Stimulated activated CD8-positive, alpha-beta memory T cell treated with anti-CD3 and anti-CD28 coated beads, Interleukin-4, amount 100 ng/mL, for 1 hour (primary cell): ENCODE results near the gene ANKDD1A.

Experiments used
- DNase-seq, 2 donors: peaks; one replicate each; pipeline ENCODE4 v3.0.0-alpha.2; 2020; ENCODE audit warnings: low read depth in 2 of 2, low spot score in 1 of 2

The ANKDD1A gene

DNA sequence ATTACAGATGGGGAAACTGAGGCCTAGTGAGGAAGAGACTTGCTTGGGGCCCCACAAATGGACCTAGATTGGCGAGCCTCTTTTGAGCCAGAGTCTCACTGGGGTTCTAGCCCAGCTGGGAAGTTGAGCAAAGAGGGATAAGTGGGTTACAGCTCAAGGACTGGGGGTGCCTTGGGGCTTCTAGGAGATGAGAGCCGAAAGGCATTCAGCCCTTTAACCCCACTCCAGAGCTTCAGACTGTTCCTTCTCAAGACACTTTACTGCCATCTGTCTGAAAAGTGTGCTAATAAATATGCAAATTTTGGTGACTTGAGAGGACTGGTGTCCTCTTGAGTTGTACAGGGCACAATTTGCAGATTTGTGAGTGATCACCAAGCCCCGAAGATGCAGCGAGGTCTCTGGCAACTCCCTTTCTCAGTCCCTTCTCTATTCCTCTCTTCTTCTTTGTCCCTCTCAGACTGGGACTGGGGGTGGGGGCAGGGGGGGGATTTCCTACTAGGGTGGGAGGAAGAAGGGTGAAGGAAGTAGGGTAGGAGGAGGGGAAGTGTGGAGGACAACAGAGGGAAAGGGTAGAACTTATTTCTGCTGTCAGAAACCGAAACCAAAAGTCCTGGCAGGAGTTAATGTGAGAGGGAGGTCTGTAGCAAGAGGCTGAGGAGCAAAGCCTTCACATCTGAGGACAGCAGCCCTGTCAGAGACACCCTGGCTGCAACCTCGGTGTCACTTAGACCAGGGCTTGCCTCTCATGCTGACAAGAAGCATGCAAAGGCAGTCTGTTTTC, 16.2 kb upstream of the ANKDD1A start:
- no peak for DNase-seq

DNA sequence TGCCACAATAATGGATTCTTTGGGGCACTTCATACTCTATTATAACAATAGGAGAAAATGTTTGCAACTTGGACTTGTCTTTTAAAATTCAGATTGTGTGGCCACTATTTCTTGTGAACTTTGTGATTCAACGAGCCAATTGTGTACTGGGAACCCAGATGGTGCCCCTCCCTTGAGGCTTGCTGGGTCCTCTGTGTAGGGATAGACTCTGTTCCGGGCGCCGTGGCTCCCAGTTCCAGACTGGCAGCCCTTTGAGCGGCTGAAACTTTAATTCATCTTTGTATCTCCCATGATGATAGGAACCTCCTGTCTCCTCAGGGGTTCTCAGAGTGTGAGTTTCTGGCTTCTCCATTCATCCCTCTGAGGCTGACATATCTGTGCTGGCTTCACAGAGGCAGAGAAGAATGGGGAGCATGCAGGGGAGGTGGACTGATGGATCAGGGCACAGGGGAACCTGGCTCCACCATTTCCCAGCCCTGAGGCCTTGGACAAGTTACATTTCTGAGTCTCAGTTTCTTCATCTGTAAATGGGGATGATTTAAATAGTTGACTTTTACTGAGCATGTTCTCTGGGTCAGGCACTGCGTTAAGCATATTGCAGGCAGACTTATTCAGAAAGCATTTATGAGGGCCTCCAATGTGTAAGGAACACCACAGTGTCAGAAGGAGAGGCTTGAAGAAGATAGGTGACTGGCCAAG, 15.2 kb upstream of the ANKDD1A start:
- DNase-seq = no peak

DNA sequence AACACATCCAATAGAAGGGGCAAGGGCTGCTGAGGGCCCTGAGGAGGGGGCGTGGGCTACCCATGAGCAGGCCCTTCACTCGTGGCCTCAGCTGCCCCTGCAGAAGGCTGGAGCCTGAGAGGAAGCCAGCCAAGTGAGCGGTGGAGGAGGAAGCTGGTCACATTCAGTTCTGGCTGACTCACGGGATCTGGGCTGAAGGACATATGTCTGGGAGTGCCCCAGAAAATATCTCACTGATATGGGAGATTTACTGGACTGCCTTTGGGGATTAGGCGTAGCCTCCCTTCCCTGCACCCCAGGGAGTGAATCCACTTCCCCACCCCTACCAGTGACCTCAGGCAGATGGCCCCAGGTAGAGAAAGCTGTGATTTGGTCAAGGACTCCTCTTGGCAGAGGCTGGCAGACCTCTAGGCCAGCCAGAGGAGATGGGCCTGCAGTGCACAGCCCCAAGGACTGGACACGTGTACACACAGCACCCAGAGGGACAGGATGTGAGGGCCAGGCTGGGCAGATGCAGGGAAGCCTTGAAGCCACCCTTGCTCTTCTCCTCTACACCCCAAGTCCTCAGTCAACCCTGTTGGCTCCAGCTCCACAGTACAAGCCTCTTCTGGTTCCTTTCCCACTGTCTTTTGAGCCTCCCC, 14.2 kb upstream of the ANKDD1A start:
- DNase-seq = no peak

DNA sequence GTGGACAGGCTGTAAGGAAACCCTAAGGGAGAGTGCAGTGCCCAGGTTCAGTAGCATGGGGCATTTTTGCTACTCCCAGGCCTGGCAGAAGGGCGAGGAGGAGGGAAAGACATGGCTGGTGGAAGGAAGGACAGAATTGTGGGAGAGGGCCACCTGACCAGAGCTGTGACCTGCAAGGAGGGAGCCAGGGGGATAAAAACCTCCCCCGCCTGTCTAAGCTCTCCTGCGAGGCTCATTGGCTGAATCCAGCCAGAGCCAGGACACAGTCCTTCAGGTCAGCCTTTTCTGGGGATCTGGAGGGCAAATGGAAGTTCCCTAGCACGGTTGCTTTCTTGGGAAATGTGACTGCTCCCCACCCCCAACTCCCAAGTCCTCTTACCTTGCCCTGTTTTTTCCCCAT, 13.3 kb upstream of the ANKDD1A start:
- no peak for DNase-seq

DNA sequence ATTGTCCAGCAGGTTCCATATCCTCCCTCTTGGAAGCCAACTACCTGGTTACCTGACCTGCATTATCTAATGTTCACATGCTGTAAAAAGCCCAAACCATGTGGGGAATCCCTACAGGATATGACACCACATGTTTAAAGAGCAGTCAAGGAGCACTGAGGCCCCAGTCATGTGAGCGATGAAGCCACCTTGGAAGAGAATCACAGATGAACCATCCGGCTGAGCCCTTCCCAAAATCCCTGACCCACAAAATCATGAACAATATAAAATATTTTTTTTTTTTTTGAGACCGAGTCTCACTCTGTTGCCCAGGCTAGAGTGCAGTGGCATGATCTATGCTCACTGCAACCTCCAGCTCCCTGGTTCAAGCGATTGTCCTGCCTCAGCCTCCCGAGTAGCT, 10.6 kb upstream of the ANKDD1A start:
- no peak for DNase-seq

DNA sequence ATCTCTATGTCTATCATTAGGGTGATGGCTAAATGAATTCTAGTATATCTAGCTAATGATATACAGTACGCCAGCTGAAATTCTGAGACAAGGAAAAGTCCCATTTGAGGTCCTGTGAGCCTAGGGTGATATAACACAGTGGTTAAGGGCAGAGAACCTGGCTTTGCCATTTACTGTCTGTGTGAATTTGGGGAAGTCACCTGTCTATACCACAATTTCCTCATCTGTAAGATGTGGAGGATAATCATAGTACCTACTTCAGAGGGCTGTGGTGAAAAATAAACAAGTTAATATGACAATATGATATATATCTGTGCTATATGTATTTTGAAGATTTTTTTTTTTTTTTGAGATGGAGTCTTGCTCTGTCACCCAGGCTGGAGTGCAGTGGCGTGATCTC, 9.8 kb upstream of the ANKDD1A start:
- DNase-seq = no peak

DNA sequence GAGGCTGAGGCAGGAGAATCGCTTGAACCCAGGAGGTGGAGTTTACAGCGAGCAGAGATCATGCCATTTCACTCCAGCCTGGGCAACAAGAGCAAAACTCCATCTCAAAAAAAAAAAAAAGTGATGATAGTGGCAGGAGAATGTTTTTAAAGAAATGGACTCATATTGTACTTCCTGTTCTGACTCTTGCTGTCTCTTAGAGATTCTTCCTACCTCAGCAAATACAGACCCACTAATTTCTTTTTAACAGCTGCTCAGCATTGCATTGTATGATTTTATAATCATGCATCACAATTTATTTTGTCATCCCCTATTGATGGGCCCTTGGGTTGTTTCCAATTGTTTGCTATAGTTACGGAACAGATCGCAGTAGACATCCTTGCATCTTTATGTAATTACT, 8.8 kb upstream of the ANKDD1A start:
- DNase-seq = no peak

DNA sequence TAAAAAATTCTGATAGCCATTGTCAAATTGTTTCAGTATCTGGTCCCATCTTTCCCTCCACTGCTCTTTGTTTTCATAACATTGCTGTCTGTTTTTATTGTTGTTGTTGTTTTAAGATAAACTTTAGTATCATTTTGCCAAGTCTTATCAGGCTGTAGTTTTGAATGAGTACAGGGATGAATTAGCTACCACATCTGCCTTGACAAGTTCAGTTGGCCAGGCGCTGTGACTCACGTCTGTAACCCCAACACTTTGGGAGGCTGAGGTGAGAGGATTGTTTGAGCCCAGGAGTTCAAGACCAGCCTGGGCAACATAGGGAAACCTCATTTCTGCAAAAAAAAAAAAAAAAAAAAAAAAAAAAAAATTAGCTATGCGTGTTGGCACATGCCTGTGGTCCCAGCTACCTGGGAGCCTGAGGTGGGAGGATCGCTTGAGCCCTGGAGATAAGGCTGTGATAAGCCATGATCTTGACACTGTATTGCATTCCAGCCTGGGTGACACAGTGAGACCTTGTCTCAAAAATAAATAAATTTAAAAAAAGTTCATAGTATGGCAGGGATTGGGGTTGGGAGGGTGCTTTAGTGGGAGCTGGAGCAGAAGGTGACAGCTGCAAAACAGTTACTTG, 8.3 kb upstream of the ANKDD1A start:
- no peak for DNase-seq

DNA sequence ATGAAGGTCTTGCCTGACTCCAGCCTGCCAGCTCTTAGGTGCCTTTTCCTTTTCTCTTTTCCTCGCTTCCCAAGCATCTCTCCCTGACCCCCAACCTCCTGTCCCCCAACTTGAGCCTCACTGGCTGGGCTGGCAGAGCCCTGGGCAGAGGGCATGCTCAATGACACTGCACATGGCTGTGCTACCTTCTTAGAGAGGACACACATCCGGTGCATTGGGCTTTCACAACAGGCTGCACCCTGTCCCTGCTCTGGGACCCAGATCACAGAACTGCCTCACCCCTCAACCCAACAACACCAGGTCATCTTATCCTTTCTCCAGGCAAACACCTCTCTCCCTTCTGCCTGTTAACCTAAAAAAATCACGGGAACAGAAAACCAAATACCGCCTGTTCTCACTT, 7.5 kb upstream of the ANKDD1A start:
- DNase-seq = no peak

DNA sequence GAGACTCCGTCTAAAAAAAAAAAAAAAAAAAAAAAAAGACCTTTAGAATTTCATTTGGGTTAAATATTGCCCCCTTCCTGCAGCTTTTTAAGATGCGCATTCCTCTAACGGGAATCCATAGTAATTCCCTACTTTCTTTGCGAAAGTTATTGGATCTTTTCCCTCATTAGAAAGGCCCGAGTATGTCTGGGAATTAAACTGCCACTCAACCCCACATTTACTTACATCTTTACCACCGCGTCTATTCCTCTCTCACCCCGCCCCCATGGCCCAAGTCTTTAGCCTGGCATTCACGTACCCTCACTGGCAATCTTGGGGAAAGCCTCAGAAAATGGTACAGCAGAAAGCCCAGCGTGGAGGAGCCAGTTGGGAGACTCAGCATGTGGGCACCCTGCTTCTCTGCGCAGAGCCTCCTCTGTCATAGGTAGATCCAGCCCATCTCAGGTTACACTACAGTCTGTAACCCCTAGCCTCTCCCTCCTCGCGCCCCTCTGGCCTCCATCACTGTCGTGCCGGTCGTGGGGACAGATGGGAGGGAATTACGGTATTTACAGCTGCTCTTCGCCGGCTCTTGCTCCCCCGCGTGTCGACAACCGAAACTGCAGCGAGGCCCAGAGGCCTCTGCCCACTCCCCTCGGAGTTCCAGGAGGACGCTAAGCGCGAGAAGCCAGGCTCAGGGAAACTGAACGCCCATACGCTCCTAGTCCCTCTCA, 6.4 kb upstream of the ANKDD1A start:
- peak in 1 of 2 donors; percentile 59 for DNase-seq

DNA sequence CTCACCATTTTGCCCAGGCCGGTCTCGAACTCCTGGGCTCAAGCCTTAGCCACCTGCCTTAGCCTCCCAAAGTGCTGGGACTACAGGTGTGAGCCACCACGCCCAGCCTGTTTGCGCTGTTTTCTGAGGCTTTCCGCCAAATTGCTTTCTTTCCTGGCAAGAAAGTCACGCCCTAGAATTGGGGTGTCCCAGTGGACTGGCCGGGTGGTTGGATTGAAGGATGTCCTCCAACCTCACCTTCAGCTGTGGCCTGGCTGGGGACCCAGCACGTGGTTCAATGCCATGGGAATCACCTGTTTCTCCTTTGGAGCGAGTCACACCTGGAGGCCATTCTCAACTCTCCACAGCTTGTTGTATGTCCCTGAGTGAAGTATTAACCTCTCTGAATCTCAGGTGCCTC, 5.8 kb upstream of the ANKDD1A start:
- DNase-seq = no peak

DNA sequence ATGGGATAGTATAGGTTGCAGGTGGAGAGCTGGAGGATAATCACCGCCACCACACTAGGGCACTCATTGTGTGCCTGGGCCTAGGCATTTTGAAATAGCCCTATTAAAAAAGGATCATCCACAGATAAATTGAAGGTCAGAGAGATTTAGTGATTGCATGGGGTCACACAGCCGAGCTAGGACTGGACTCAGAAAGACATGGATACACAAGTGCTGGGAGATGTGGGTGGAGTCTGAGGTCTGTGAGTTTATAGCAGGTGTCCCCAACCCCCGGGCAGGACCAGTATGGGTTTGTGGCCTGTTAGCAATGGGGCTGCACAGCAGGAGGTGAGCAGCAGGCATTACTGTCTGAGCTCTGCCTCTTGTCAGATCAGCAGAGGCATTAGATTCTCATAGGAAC, 5.3 kb upstream of the ANKDD1A start:
- no peak for DNase-seq

DNA sequence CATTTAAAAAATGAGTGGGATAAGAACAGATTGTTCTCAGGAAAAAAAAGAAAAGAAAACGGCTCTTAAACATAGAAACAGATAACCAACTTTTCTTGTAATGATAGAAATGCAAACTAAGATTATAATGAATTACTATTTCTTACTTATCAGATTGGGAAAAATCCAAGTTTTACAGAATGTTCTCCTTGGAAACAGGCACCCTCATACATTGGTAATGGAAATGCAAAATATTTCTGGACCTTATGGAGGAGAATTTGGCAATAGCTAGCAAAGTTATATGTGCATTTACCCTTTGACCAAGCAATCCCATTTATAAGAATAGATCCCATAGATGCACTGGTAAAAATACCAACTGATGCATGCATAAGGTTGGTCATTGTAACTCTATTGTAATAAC, 3.7 kb upstream of the ANKDD1A start:
- no peak for DNase-seq

DNA sequence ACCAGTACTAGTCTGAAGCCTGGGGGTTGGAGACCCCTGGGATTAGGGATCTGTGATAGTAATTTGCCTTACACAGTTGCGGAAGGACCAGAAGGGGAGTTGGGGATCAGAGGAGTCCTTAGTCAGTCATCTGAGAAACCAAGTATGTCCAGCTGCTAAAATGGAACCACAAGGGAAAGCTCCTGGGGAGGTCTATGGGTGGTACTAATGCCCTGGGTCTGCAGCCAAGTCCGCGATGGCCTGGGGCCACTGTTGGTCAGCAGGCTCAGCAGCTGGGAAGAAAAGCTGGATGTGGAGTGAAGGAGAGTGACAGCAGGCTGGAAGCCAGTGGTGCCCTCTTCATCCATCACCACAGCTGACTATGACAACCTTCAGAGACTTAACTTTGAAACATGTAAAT, 2.2 kb upstream of the ANKDD1A start:
- no peak for DNase-seq

DNA sequence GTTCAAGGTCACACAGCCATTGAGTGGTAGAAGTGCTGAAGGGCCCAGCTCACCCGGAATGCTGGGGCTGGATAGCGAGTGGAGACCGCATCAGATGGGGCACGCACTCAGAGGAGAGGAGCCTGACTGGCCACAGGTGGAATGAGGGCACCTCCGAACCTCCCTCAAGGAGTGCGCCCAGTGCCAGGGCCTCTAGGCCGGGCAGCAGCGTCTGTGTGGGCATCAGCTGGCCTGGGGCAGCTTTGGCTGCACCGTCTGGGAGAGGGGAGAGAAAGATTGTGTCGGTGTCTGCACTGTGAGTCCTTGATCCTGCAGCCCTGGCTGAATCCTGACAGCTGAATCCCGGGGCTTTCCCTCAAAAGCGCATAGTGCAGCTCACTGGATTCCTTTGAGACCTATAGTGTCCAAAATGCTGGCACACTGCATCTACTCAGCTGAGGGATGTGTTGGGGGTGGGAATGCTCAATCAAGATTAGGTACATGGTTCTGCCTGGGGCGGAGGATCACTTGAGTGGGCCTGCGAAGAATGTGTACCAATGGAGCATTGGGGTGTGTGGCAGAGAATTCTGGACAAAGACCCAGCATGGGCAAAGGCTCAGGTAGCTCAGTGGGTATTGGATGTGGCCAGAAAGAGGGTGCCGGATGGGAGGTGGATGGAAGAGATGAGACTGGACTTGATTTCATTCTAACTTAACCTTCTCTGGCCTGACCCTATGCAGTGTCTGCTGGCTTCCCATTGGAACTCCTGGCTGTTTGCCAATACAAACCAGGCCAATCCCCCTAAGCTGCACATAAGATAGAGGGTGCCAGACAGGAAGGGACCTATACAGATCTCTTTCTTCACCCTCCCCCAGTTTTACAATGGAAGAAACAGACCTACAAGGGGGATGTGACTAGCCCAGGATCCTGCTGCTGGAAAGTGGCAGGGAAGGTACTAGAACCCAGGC, 950 bp downstream of the ANKDD1A start:
- no peak for DNase-seq

DNA sequence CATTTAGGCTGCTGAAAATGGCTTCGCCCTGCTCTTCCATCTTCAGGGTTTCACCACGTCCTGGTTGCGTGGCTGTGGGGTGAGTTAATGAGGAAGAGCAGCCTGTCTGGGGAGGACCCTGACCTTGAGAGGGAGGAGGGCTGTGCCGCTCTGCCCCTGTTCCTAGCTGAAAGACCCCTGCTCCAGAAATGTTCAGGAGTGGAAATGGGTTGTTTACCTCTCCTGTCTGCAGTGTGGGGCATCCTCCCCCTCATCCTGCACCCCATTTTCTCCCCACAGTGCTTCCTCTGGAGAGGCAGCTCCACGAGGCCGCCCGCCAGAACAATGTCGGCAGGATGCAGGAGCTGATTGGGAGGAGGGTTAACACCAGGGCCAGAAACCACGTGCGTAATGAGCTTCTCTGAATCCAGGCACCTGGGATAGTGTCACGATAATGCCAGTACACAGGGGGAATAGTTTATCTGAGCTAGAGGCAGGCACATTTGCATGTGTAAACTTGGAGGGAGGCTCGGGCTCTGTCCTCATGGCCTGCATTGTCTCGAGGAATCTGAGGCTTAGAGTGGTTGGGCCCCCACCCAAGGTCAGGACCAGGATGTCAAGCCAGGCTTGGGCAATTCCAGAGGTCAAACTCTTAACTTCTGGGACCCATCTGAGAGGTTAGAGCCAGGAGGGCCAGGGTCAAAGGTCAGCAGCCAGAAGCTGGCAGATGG, 4.0 kb downstream of the ANKDD1A start:
- DNase-seq = no peak

DNA sequence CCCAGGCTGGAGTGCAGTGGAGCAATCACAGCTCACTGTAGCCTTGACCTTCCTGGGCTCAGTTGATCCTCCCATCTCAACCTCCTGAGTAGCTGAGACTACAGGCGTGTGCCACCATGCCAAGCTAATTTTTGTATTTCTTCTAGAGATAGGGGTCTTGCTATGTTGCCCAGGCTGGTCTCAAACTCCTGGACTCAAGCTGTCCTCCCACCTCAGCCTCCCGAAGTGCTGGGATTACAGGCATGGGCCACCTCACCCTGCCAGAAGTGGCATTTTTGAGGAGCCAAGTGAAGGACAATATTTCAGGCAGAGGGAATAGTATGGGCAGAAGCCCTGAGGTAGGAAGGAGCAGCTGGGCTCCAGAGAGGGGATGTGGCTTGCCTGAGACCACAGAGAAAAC, 4.7 kb downstream of the ANKDD1A start:
- DNase-seq = no peak

DNA sequence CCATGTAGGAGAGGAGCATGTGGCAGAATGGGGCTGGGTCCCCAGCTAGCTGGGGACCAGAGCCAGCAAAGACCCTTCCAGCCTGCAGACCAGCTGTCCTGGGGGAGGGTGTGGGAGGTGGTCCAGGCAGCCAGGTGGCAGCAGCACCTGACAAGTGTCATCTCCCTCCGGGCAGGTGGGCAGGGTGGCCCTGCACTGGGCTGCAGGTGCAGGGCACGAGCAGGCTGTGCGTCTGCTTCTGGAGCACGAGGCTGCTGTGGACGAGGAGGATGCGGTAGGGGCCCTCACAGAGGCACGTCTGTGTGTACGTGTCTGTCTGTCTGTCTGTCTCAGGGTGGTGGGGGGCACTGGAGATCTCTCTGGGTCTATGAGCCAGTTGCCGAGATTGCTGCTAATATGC, 5.5 kb downstream of the ANKDD1A start:
- no peak for DNase-seq

DNA sequence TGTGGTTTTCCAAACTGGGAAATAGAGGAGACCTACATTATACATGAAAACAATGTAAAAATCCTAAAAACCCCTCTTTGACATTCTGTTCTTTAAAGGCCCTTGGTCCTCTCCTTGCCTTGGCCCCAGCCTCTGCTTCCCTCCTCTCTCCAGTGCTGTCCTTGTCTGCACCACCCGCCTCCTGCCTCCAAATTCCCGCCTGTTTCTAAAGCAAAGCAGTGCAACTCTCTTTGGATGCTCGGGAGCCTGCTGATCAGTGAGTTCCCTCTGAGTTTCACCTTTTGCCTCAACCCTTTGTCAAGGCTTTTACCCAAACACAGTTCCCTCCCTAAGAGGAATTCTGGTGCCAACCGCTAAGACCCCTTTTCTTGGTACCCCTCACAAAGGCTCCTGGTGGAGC, 8.0 kb downstream of the ANKDD1A start:
- no peak for DNase-seq

DNA sequence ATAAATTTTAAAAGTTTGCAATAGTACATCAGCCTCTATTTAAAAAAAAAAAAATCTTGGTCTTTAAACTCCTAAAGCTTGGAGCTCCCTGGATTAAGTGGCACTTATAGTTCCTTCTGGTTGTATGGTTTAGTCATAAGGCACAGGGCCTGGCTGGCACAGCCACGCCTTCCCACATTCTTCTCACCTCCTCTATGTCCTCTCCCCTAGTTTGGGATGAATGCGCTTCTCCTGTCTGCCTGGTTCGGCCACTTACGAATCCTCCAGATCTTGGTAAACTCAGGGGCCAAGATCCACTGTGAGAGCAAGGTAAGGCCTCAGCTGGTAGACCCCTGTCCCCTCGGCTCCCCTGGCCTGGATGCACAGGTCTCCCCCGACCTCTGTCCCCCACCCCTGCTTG, 10.0 kb downstream of the ANKDD1A start:
- no peak for DNase-seq
